Neural progenitor cell (in vitro differentiated cells): ENCODE data around the gene PRKCD. TPM values are rescaled to one million over a fixed set of nuclear protein-coding genes. Genes with fewer than 3 reads are reported as not detected.

Experiments
- DNase-seq: peaks from one replicate; pipeline ENCODE4 v3.0.0-alpha.2; 2016; ENCODE audit warnings: low spot score
- H2AFZ ChIP-seq: fragments of 200-600 bp; sonication (generic); replicated peaks from 2 replicates; pipeline ENCODE4 v1.6.1; 2016; ENCODE audit warnings: antibody characterized with exemption
- H3F3A ChIP-seq: fragments of 200-600 bp; sonication (generic); 2 replicates; pipeline ENCODE4 v1.6.1; 2016; ENCODE audit warnings: antibody characterized with exemption, low read depth
- H3K27ac ChIP-seq: fragments of 200-600 bp; sonication (generic); 2 replicates; pipeline ENCODE4 v1.5.1; 2016; ENCODE audit warnings: mild to moderate bottlenecking
- H3K27me3 ChIP-seq: fragments of 200-600 bp; sonication (generic); 2 replicates; pipeline ENCODE4 v1.6.1; 2016; ENCODE audit warnings: mild to moderate bottlenecking, moderate library complexity
- H3K36me3 ChIP-seq: fragments of 200-600 bp; sonication (generic); 2 replicates; pipeline ENCODE4 v1.5.1; 2016
- H3K4me1 ChIP-seq: fragments of 200-600 bp; sonication (generic); 2 replicates; pipeline ENCODE4 v1.6.1; 2016; ENCODE audit warnings: mixed run types
- H3K4me2 ChIP-seq: fragments of 200-600 bp; sonication (generic); 2 replicates; pipeline ENCODE4 v1.6.1; 2016
- H3K4me3 ChIP-seq: fragments of 200-600 bp; sonication (generic); 2 replicates; pipeline ENCODE4 v1.5.1; 2016
- H3K79me2 ChIP-seq: fragments of 200-600 bp; sonication (generic); 2 replicates; pipeline ENCODE4 v1.6.1; 2016; ENCODE audit warnings: low read depth
- H3K9ac ChIP-seq: fragments of 200-600 bp; sonication (generic); 2 replicates; pipeline ENCODE4 v1.6.1; 2016
- H3K9me3 ChIP-seq: fragments of 200-600 bp; sonication (generic); 2 replicates; pipeline ENCODE4 v1.5.1; 2016; ENCODE audit warnings: low read depth
- H4K20me1 ChIP-seq: fragments of 200-600 bp; sonication (generic); 2 replicates; pipeline ENCODE4 v1.6.1; 2016; ENCODE audit warnings: low read depth
- H3K27ac Mint-ChIP-seq: 3 replicates; pipeline ENCODE4 v1.8.0; 2021; ENCODE audit warnings: mixed read lengths
- H3K27me3 Mint-ChIP-seq: 2 replicates; pipeline ENCODE4 v1.8.0; 2022; ENCODE audit warnings: low read depth, mild to moderate bottlenecking, inconsistent platforms, moderate library complexity, mixed read lengths; ENCODE audit not compliant: insufficient read depth
- H3K36me3 Mint-ChIP-seq: 3 replicates; pipeline ENCODE4 v1.8.0; 2021; ENCODE audit warnings: mixed read lengths
- H3K4me1 Mint-ChIP-seq: 3 replicates; pipeline ENCODE4 v1.8.0; 2021; ENCODE audit warnings: mixed read lengths
- H3K4me3 Mint-ChIP-seq: 3 replicates; pipeline ENCODE4 v1.8.0; 2021; ENCODE audit warnings: mild to moderate bottlenecking, moderate library complexity, mixed read lengths
- H3K9me3 Mint-ChIP-seq: 3 replicates; pipeline ENCODE4 v1.8.0; 2020; ENCODE audit warnings: mixed read lengths
- EZH2 ChIP-seq: fragments of 200-600 bp; sonication (generic); IDR thresholded peaks from 2 replicates; pipeline ENCODE4 v1.6.1; 2017; ENCODE audit warnings: antibody characterized with exemption, mild to moderate bottlenecking, moderate library complexity
- EZH2phosphoT487 ChIP-seq: fragments of 200-600 bp; sonication (generic); IDR thresholded peaks from 2 replicates; pipeline ENCODE4 v1.6.1; 2017; ENCODE audit warnings: antibody characterized with exemption
- total RNA-seq: library from RNA; depleted of rRNA; stranded (reverse); fragments of >200 nt; gene quantifications from 2 replicates; pipeline ENCODE4 v1.2.3, GENCODE V29; 2015; ENCODE audit warnings: low replicate concordance
- TF ChIP-seq, protein P1 (sequence below): fragments of 200-600 bp; sonication (generic); IDR thresholded peaks from 2 replicates; pipeline ENCODE4 v1.5.1; 2017; ENCODE audit warnings: antibody characterized with exemption, mild to moderate bottlenecking

Gene PRKCD
- total RNA-seq, 1 donor from 2014 or later, result 8.9 TPM

DNA sequence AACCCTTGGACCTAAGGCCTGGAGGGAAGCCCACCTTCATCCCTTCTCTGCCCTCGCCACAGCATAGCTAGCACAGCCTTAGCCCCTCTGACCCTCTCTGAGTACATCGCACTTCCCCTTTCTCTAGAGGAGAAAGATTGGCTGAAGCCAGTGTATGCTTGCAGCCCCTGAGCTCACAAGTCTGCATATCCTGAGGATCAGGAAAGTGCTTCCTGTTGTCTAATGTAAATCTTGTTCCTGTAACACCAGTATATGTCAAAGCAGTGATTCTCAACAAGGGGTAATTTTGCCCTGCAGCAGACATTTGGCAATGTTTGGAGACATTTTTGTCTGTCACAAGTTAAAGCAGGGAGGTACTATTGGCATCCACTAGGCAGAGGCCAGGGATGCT lies 2.2 kb upstream of the PRKCD start:
- no peak overlapping the region for H2AFZ ChIP-seq
- no peak overlapping the region for H3K9ac ChIP-seq
- peaks cover 19% of the 10 kb centered on the region for H3K4me1 ChIP-seq
- H3F3A ChIP-seq, result peaks cover 9% of the 10 kb centered on the region
- H3K4me3 ChIP-seq, result no peak overlapping the region
- Mint-ChIP-seq H3K27ac (no peak overlapping the region), H3K4me3 (peak overlapping the region; percentile 48), H3K4me1 (peaks cover 26% of the 10 kb centered on the region), H3K36me3 (peaks cover 2% of the 10 kb centered on the region), H3K27me3 (peaks cover 47% of the 10 kb centered on the region), H3K9me3 (no peaks in the 10 kb centered on the region)
- no peak for DNase-seq
- no peaks in the 10 kb centered on the region for H3K9me3 ChIP-seq
- TF ChIP-seq, protein P1, sequence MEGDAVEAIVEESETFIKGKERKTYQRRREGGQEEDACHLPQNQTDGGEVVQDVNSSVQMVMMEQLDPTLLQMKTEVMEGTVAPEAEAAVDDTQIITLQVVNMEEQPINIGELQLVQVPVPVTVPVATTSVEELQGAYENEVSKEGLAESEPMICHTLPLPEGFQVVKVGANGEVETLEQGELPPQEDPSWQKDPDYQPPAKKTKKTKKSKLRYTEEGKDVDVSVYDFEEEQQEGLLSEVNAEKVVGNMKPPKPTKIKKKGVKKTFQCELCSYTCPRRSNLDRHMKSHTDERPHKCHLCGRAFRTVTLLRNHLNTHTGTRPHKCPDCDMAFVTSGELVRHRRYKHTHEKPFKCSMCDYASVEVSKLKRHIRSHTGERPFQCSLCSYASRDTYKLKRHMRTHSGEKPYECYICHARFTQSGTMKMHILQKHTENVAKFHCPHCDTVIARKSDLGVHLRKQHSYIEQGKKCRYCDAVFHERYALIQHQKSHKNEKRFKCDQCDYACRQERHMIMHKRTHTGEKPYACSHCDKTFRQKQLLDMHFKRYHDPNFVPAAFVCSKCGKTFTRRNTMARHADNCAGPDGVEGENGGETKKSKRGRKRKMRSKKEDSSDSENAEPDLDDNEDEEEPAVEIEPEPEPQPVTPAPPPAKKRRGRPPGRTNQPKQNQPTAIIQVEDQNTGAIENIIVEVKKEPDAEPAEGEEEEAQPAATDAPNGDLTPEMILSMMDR, result no peak
- no peak for TF ChIP-seq EZH2
- no peak for TF ChIP-seq EZH2phosphoT487
- no peak overlapping the region for H3K4me2 ChIP-seq
- H4K20me1 ChIP-seq, result no peaks in the 10 kb centered on the region
- no peaks in the 10 kb centered on the region for H3K36me3 ChIP-seq
- no peaks in the 10 kb centered on the region for H3K79me2 ChIP-seq
- H3K27me3 ChIP-seq, result peaks cover 53% of the 10 kb centered on the region
- H3K27ac ChIP-seq, result no peak overlapping the region

DNA sequence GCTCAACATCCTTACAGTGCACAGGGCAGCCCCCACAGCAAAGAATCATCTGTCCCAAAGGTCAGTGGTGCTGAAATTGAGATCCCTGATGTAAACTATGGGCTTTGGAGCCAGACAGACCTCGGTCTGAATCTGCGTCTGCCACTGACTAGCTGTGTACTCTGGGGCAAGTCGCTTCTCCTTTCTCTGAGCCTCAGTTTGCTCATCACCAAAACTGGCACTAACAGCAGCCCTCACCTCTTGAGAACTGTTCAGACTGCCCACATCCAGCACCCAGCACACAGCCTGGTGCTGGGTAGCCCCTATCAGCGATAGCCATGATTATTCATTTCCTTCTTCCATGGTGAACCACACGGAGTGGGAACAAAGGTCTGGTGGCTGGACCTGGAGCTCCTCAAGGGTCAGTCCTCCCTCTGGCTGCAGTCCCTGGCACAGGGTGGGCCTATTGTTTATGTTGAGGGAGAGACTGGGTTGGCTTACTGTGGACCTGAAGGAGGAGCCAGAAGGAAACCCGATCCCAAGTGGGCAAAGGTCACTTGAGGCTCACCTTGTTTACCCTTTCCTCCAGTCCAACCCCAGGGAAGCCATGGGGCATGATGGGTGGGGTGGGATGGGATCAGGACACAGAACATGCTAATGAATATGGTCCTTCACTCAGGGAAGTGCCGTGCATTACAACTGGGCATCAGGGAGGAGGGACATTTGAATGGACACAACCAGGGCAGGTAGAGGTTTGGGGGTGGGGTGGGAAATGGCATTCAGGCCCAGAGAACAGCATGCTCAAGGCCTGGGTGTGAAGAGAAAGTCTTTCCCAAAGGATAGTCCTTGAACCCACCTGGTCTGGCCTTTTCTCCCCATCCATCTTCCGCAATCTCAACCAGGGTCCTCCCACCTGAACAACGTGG lies 1.6 kb upstream of the PRKCD start:
- H3K27ac Mint-ChIP-seq, result no peak overlapping the region

DNA sequence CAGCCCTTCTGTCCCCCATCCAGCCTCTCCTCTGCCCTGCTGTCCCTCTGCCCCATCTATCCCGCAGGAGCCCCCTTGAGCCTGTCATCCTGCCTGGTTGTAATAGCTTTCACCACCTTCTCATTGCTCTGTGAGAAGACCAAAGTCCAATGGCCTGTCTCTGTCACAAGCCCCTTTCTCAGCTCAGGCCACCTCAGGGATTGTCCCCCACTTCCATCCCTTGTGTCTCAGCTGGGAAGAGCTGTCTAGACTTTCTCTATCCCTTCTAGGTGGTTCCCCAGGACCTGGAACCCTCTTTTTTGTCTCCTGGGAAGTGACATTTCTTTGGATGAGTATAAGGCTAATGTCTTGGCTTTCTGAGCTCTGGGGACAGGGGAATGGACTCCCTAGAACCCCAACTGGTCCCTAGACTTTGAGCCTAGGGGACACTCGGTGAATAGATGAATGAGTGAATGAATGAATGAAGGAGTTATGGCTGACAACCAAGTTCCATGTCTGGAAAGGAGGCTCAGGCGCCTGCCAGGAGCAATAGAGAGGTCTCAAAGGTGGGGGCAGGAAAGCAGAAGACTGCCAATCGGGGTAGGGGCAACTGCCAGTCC lies 849 bp upstream of the PRKCD start:
- no peak for DNase-seq
- Mint-ChIP-seq H3K27me3 (peaks cover 44% of the 10 kb centered on the region), H3K36me3 (peaks cover 2% of the 10 kb centered on the region), H3K9me3 (no peaks in the 10 kb centered on the region), H3K27ac (no peak overlapping the region), H3K4me3 (peak overlapping the region; percentile 88), H3K4me1 (peaks cover 26% of the 10 kb centered on the region)
- Histone ChIP-seq H3K79me2 (no peaks in the 10 kb centered on the region), H3F3A (peaks cover 9% of the 10 kb centered on the region), H3K9me3 (no peaks in the 10 kb centered on the region), H4K20me1 (no peaks in the 10 kb centered on the region), H3K36me3 (no peaks in the 10 kb centered on the region), H2AFZ (peak overlapping the region; percentile 93), H3K27me3 (peaks cover 53% of the 10 kb centered on the region), H3K4me2 (peak overlapping the region; percentile 94), H3K4me1 (peaks cover 19% of the 10 kb centered on the region), H3K9ac (no peak overlapping the region), H3K27ac (no peak overlapping the region), H3K4me3 (peak overlapping the region; percentile 72)
- TF ChIP-seq EZH2phosphoT487, result no peak
- no peak for TF ChIP-seq EZH2
- TF ChIP-seq, protein P1, result no peak

More for the DNA sequence above, 1.6 kb upstream of the PRKCD start:
- H3K4me2 ChIP-seq, result peak overlapping the region; percentile 23
- peak; percentile 62 for DNase-seq
- no peaks in the 10 kb centered on the region for H3K9me3 ChIP-seq
- no peaks in the 10 kb centered on the region for H3K9me3 Mint-ChIP-seq
- no peak overlapping the region for H2AFZ ChIP-seq
- peaks cover 19% of the 10 kb centered on the region for H3K4me1 ChIP-seq
- peaks cover 45% of the 10 kb centered on the region for H3K27me3 Mint-ChIP-seq
- no peak for TF ChIP-seq EZH2
- TF ChIP-seq, protein P1, result no peak
- TF ChIP-seq EZH2phosphoT487, result no peak
- H3K4me3 Mint-ChIP-seq, result peak overlapping the region; percentile 88
- H3K27ac ChIP-seq, result no peak overlapping the region
- no peaks in the 10 kb centered on the region for H3K36me3 ChIP-seq
- no peak overlapping the region for H3K4me3 ChIP-seq
- H3K79me2 ChIP-seq, result no peaks in the 10 kb centered on the region
- peaks cover 26% of the 10 kb centered on the region for H3K4me1 Mint-ChIP-seq
- H4K20me1 ChIP-seq, result no peaks in the 10 kb centered on the region
- peaks cover 53% of the 10 kb centered on the region for H3K27me3 ChIP-seq
- H3K9ac ChIP-seq, result no peak overlapping the region
- H3K36me3 Mint-ChIP-seq, result peaks cover 2% of the 10 kb centered on the region
- peaks cover 9% of the 10 kb centered on the region for H3F3A ChIP-seq
